Omental fat pad (tissue), 4 donors: ENCODE data around the gene UGT1A7. TPM values are rescaled to one million over a fixed set of nuclear protein-coding genes. Genes with fewer than 3 reads are reported as not detected.
"Not testable (repeated sequence)": the region's sequence is repeated elsewhere in the genome, so short reads cannot be mapped to it uniquely, and the experiment has no call there.

Source experiments
- ATAC-seq: fragments of 150-250 bp; one replicate; pipeline ENCODE4 v1.9.1; 2016; ENCODE audit warnings: mild to moderate bottlenecking, moderate library complexity; ENCODE audit not compliant: low FRiP score
- DNase-seq: peaks from one replicate; pipeline ENCODE4 v3.0.0-alpha.2; 2019; ENCODE audit warnings: low spot score
- total RNA-seq, 4 donors: library from RNA; depleted of rRNA; stranded (reverse); fragments of >200 nt; gene quantifications; one replicate each; pipeline ENCODE4 v1.1.0, GENCODE V29; 2016
- TF ChIP-seq, protein P1 (sequence below), 3 donors: fragments of 450-650 bp; IDR thresholded peaks; one replicate each; pipeline ENCODE4 v1.5.1; 2016 to 2017; ENCODE audit warnings: antibody characterized with exemption in 3 of 3, mild to moderate bottlenecking in 3 of 3, moderate library complexity in 2 of 3

Gene UGT1A7
- not detected for total RNA-seq

DNA sequence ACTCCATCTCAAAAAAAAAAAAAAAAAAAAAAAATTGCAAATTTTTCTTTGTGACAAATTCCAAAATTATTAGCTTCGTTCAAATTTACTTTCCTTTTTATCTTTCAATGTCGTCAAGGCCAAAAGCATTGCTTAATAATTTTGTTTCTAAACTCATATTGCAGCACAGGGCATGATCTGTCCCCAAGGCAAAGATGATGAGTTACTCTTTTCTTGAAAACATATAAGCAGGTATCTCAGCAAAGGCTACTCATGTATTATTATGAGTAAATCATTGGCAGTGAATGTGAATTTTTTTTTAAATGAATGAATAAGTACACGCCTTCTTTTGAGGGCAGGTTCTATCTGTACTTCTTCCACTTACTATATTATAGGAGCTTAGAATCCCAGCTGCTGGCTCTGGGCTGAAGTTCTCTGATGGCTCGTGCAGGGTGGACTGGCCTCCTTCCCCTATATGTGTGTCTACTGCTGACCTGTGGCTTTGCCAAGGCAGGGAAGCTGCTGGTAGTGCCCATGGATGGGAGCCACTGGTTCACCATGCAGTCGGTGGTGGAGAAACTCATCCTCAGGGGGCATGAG lies at the start of gene UGT1A7:
Gene UGT1A7, plus strand, starts transcription at position 381 of the 579 bp plus-strand sequence. Its CDS starts 37 bp downstream, at position 418.
- ATAC-seq, result no peak

DNA sequence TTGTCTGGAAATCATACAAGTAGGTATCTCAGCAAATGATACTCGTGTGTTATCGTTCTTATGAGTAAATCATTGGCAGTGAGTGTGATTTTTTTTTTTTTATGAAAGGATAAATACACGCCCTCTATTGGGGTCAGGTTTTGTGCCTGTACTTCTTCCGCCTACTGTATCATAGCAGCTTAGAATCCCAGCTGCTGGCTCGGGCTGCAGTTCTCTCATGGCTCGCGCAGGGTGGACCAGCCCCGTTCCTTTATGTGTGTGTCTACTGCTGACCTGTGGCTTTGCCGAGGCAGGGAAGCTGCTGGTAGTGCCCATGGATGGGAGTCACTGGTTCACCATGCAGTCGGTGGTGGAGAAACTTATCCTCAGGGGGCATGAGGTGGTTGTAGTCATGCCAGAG lies 45.4 kb upstream of the UGT1A7 start, which contains the start of gene UGT1A10:
Gene UGT1A10, plus strand, starts transcription at position 143 of the 400 bp plus-strand sequence. Its CDS starts 75 bp downstream, at position 218.
- ATAC-seq, DNase-seq: not testable (repeated sequence)

More for the DNA sequence above, at the start of gene UGT1A7:
- TF ChIP-seq, protein P1, sequence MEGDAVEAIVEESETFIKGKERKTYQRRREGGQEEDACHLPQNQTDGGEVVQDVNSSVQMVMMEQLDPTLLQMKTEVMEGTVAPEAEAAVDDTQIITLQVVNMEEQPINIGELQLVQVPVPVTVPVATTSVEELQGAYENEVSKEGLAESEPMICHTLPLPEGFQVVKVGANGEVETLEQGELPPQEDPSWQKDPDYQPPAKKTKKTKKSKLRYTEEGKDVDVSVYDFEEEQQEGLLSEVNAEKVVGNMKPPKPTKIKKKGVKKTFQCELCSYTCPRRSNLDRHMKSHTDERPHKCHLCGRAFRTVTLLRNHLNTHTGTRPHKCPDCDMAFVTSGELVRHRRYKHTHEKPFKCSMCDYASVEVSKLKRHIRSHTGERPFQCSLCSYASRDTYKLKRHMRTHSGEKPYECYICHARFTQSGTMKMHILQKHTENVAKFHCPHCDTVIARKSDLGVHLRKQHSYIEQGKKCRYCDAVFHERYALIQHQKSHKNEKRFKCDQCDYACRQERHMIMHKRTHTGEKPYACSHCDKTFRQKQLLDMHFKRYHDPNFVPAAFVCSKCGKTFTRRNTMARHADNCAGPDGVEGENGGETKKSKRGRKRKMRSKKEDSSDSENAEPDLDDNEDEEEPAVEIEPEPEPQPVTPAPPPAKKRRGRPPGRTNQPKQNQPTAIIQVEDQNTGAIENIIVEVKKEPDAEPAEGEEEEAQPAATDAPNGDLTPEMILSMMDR (IDR thresholded peaks at IDR 0.05), result no peak
- DNase-seq, result no peak

DNA sequence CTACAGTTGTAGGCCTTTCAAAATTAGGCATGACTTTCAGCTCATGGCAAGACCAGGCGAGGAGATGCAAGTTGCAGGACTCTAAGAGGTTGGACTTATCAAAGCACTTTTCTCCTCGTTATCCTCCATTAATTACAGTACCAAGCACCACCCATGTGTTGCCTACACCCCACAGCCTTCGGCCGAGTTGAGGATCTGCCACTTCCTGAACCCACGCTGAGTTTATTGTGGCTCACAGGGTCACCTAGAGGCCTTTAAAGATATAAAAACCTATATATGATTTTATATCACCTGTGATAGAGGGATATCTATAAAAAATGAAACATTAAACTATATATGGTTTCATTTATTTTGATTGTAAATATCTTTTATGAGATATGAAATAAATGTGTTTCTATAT lies 42.9 kb upstream of the UGT1A7 start:
- no peak for ATAC-seq
- DNase-seq, result no peak
- TF ChIP-seq, protein P1 (IDR thresholded peaks at IDR 0.05), result no peak

DNA sequence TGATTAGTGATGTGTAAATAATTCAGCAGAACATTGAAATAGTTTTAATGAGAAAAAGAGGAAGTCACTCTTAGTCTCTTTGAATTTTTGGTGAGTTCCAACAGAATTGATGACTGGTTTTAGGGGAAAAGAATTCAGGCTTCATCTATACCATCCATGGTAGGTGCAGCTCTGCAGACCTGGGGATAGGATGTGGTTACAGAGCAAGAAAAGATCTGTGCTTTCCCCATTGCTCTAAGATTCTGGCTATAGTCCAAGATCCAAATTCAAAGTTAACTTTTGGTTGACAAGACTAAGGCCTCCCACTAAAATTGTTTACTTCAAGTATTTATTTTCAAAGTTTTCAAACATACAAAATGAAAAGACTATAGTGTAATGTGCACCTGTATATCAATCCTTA lies 41.8 kb upstream of the UGT1A7 start:
- TF ChIP-seq, protein P1 (IDR thresholded peaks at IDR 0.05), result no peak
- DNase-seq (no peak), ATAC-seq (no peak)

DNA sequence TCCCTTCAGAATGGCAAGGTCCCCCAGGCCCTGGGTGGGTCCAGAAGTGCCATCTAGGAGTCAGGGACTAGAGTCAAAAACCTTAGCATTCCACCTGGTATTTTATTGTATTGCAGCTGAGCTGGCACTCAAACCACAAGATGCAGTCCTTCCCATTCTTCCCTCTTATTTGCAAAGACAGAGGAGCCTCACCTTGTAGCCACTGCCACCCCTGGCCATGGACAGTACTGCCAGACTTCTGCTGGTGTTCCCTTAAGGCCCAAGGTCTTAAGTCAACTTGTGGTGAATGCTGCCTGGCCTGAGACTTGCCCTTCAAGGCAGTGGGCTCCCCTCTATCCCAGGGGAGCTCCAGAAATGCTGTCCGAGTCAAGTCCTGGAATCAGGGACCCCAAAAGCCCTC lies 38.6 kb upstream of the UGT1A7 start:
- TF ChIP-seq, protein P1 (IDR thresholded peaks at IDR 0.05), result no peak
- DNase-seq (no peak), ATAC-seq (no peak)

DNA sequence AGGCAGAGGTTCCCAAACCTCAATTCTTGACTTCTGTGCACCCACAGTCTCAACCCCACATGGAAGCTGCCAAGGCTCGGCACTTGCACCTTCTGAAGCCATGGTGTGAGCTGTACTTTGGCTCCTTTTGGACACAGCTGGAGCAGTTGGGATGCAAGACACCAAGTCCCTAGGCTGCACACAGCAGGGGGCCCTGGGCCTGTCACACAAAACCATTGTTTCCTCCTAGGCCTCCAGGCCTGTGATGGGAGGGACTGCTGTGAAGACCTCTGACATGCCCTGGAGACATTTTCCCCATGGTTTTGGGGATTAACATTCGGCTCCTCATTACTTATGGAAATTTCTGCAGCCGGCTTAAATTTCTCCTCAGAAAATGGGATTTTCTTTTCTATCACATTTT lies 35.7 kb upstream of the UGT1A7 start:
- not testable (repeated sequence) for DNase-seq, ATAC-seq

DNA sequence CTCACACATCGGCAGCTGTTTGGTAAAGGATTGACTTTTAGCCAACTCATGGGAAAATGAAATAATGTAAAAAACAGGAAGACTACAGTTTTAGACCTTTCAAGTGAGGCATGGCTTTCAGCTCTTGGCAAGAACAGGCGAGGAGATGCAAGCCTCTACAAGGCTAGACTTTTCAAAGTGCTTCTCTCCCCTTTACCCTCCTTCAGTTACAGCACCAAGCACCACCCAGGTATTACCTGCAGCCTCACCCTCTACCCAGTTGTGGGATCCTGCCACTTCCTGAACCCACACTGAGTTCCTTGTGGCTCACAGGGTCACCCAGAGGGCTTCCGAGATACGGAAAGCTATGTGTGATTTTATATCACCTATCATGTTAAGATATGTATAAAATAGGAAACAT lies 30.7 kb upstream of the UGT1A7 start:
- DNase-seq (no peak), ATAC-seq (no peak)
- TF ChIP-seq, protein P1 (IDR thresholded peaks at IDR 0.05), result no peak

DNA sequence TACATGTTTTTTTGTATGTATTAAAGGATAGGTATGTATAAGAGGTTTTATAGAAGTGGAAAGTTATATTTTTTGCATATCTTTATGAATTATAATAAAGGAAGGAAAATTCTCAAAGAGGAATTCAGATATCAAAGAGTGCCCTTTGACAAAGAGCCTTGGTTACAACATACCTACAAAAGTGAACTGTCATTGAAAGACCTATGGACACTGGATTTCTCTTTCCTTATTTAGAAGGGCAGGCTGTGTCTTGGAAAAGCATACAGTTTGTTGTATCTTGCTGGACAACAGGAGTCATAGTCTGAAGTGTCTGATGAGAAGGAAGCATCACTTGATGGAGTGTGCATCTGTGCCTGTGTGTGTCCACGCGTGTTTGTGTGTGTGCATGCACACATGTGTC lies 30.3 kb upstream of the UGT1A7 start:
- DNase-seq (no peak), ATAC-seq (no peak)
- TF ChIP-seq, protein P1 (IDR thresholded peaks at IDR 0.05), result no peak
